ENCODE results near the gene RNASEL. TPM values are rescaled to one million over a fixed set of nuclear protein-coding genes. Genes with fewer than 3 reads are reported as not detected.

Gene RNASEL
- total and polyA plus RNA-seq, 2 donors (not counting 3 experiments of a cell fraction or from before 2014, with no cell fraction given): 0.59 to 1.9 TPM

DNA sequence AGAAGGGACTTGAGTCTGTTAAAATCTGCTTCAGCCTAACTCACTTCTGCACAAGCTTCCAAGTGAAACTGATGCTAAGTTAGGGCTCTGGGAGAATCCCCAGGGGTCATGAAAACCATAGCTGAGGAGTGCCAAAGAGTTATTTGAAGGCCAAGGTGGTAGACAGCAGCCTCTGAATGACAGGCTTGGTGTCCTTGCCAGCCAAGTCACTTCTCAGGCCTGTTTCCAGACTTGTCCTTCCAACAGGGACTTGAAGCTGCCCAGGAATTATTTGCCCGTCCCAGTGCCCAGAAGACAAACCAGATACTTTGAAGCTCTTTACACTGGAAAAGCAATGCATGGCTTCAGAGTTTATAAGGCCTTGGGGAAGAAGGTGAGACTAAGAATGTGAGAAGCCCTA, 33.6 kb downstream of the RNASEL start:
- TF ChIP-seq MYC (IDR thresholded peaks at IDR 0.05; ENCODE audit: low read depth, low read length) (no peak), MAX (IDR thresholded peaks at IDR 0.05; ENCODE audit: insufficient read depth, insufficient read length) (no peak), GATA2 (IDR thresholded peaks at IDR 0.05; ENCODE audit: insufficient read depth, insufficient read length, low read depth, low read length) (no peak), JUN (IDR thresholded peaks at IDR 0.05; ENCODE audit: borderline replicate concordance, insufficient read depth, insufficient read length, low read depth) (no peak), CTCF (IDR thresholded peaks at IDR 0.05; ENCODE audit: extremely low read depth in 1 of 2, insufficient read depth in 1 of 2, low read depth in 1 of 2, low read length in 2 of 2) (no peak), EZH2 (IDR thresholded peaks at IDR 0.05; ENCODE audit: borderline replicate concordance, low read depth, low read length, severe bottlenecking) (no peak), POLR2A (IDR thresholded peaks at IDR 0.05; ENCODE audit: low read depth, low read length) (no peak), POLR2AphosphoS5 (IDR thresholded peaks at IDR 0.05; ENCODE audit: insufficient read depth, low read depth, low read length) (no peak), FOS (IDR thresholded peaks at IDR 0.05; ENCODE audit: borderline replicate concordance, insufficient read depth, low read length) (no peak)
- FAIRE-seq (no peak), DNase-seq (ENCODE audit: low read depth, low spot score) (no peak)
- H3K4me3 ChIP-seq (replicated peaks in 1 of 3; ENCODE audit: insufficient read depth in 1 of 3, low read depth in 1 of 3, low read length in 3 of 3): no peak overlapping the region
- no peaks in the 10 kb centered on the region for H4K20me1 ChIP-seq (replicated peaks; ENCODE audit: control insufficient read depth, extremely low read depth, insufficient read depth, low read length)
- no peaks in the 10 kb centered on the region for H3K79me2 ChIP-seq (ENCODE audit: control insufficient read depth, insufficient read depth, low read length)
- H3K27me3 ChIP-seq (ENCODE audit: control insufficient read depth in 2 of 2, insufficient read depth in 2 of 2, low read length in 2 of 2): no peaks in the 10 kb centered on the region
- no peak overlapping the region for H3K9ac ChIP-seq (replicated peaks; ENCODE audit: extremely low read depth, insufficient read depth, low read length)
- H3K36me3 ChIP-seq (ENCODE audit: control insufficient read depth in 2 of 2, extremely low read depth in 1 of 2, insufficient read depth in 2 of 2, low read length in 2 of 2): no peaks in the 10 kb centered on the region
- BruUV-seq (replicated peaks): no TSS peak
- intact Hi-C loops (cut with micrococcal nuclease): no loop called here
- no peak overlapping the region for H3K27ac ChIP-seq (ENCODE audit: insufficient read depth, low read depth, low read length)
- no peaks in the 10 kb centered on the region for H3K9me3 ChIP-seq (replicated peaks; ENCODE audit: control insufficient read depth, insufficient read depth, low read length)
- ChIA-PET CTCF (interaction anchor here (1.5 kb wide), 1 partner anchor 40 kb away, joined by 4 read pairs; no protein-coding TSS in a partner anchor), POLR2A (no interaction called here)
- dilution Hi-C loops (cut with MboI; ENCODE audit: extremely low pct_ligation_motif_present, low sequenced_read_pairs): no loop called here
- no peaks in the 10 kb centered on the region for H3K9me1 ChIP-seq (replicated peaks; ENCODE audit: control insufficient read depth, extremely low read depth, insufficient read depth, low read length)
- no peak overlapping the region for H2AFZ ChIP-seq (ENCODE audit: low read depth, low read length)
- H3K4me2 ChIP-seq (ENCODE audit: insufficient read depth, low read length): no peak overlapping the region
- H3K4me1 ChIP-seq (ENCODE audit: control insufficient read depth, extremely low read depth, insufficient read depth, low read length): no peaks in the 10 kb centered on the region
